ENCODE data around the gene DOK5. TPM values are rescaled to one million over a fixed set of nuclear protein-coding genes. Genes with fewer than 3 reads are reported as not detected.

Gene DOK5
- total and polyA plus RNA-seq, 2 donors (not counting 3 experiments of a cell fraction or from before 2014, with no cell fraction given) = 3.5 to 14.2 TPM

DNA sequence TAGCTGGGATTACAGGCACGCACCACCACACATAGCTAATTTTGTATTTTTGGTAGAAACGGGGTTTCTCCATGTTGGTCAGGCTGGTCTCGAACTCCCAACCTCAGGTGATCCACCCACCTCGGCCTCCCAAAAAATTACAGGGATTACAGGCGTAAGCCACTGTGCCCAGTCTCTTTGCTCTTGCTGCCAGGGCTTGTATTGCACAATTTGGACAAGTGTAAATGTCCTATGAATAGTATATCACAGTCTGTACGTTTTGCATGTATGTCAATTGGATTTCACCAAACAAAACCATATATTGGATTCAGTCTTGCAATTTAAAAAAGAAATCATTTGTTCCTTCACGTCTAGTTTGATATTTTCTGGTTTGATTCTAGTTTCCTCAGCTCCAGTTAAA is 2.1 kb upstream of the DOK5 start:
- ChIA-PET POLR2A (no interaction called here), CTCF (interaction anchor here (0.9 to 1.4 kb wide), 2 partner anchors 12 to 17 kb away, joined by 3 to 4 read pairs; no protein-coding TSS in a partner anchor)
- no peak for FAIRE-seq
- H3K4me3 ChIP-seq (replicated peaks in 1 of 3; ENCODE audit: insufficient read depth in 1 of 3, low read depth in 1 of 3, low read length in 3 of 3) = no peak overlapping the region
- dilution Hi-C loops (cut with MboI; ENCODE audit: extremely low pct_ligation_motif_present, low sequenced_read_pairs) = no loop called here
- H3K27ac ChIP-seq (ENCODE audit: insufficient read depth, low read depth, low read length) = no peak overlapping the region
- no peaks in the 10 kb centered on the region for H3K36me3 ChIP-seq (ENCODE audit: control insufficient read depth in 2 of 2, extremely low read depth in 1 of 2, insufficient read depth in 2 of 2, low read length in 2 of 2)
- H3K27me3 ChIP-seq (ENCODE audit: control insufficient read depth in 2 of 2, insufficient read depth in 2 of 2, low read length in 2 of 2) = peaks cover 4 to 17% of the 10 kb centered on the region in 2 experiments
- DNase-seq (ENCODE audit: low read depth, low spot score) = no peak
- TF ChIP-seq MAX (IDR thresholded peaks at IDR 0.05; ENCODE audit: insufficient read depth, insufficient read length) (no peak), GATA2 (IDR thresholded peaks at IDR 0.05; ENCODE audit: insufficient read depth, insufficient read length, low read depth, low read length) (no peak), FOS (IDR thresholded peaks at IDR 0.05; ENCODE audit: borderline replicate concordance, insufficient read depth, low read length) (no peak), POLR2AphosphoS5 (IDR thresholded peaks at IDR 0.05; ENCODE audit: insufficient read depth, low read depth, low read length) (no peak), JUN (IDR thresholded peaks at IDR 0.05; ENCODE audit: borderline replicate concordance, insufficient read depth, insufficient read length, low read depth) (no peak), MYC (IDR thresholded peaks at IDR 0.05; ENCODE audit: low read depth, low read length) (no peak), POLR2A (IDR thresholded peaks at IDR 0.05; ENCODE audit: low read depth, low read length) (no peak), EZH2 (IDR thresholded peaks at IDR 0.05; ENCODE audit: borderline replicate concordance, low read depth, low read length, severe bottlenecking) (no peak)
- TF ChIP-seq, protein P1, sequence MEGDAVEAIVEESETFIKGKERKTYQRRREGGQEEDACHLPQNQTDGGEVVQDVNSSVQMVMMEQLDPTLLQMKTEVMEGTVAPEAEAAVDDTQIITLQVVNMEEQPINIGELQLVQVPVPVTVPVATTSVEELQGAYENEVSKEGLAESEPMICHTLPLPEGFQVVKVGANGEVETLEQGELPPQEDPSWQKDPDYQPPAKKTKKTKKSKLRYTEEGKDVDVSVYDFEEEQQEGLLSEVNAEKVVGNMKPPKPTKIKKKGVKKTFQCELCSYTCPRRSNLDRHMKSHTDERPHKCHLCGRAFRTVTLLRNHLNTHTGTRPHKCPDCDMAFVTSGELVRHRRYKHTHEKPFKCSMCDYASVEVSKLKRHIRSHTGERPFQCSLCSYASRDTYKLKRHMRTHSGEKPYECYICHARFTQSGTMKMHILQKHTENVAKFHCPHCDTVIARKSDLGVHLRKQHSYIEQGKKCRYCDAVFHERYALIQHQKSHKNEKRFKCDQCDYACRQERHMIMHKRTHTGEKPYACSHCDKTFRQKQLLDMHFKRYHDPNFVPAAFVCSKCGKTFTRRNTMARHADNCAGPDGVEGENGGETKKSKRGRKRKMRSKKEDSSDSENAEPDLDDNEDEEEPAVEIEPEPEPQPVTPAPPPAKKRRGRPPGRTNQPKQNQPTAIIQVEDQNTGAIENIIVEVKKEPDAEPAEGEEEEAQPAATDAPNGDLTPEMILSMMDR (IDR thresholded peaks at IDR 0.05; ENCODE audit: extremely low read depth in 1 of 2, insufficient read depth in 1 of 2, low read depth in 1 of 2, low read length in 2 of 2) = no peak
- H3K4me1 ChIP-seq (ENCODE audit: control insufficient read depth, extremely low read depth, insufficient read depth, low read length) = peaks cover 9% of the 10 kb centered on the region
- H2AFZ ChIP-seq (ENCODE audit: low read depth, low read length) = no peak overlapping the region
- H3K9me3 ChIP-seq (replicated peaks; ENCODE audit: control insufficient read depth, insufficient read depth, low read length) = no peaks in the 10 kb centered on the region
- H3K4me2 ChIP-seq (ENCODE audit: insufficient read depth, low read length) = no peak overlapping the region
- H4K20me1 ChIP-seq (replicated peaks; ENCODE audit: control insufficient read depth, extremely low read depth, insufficient read depth, low read length) = no peaks in the 10 kb centered on the region
- intact Hi-C loops (cut with micrococcal nuclease) = no loop called here
- H3K79me2 ChIP-seq (ENCODE audit: control insufficient read depth, insufficient read depth, low read length) = no peaks in the 10 kb centered on the region
- no TSS peak for BruUV-seq (replicated peaks)
- H3K9me1 ChIP-seq (replicated peaks; ENCODE audit: control insufficient read depth, extremely low read depth, insufficient read depth, low read length) = no peaks in the 10 kb centered on the region
- H3K9ac ChIP-seq (replicated peaks; ENCODE audit: extremely low read depth, insufficient read depth, low read length) = no peak overlapping the region
